Thyroid gland (tissue), 4 donors: Measurements from ENCODE around the gene VRK3. TPM values are rescaled to one million over a fixed set of nuclear protein-coding genes. Genes with fewer than 3 reads are reported as not detected.

Experiments used
- DNase-seq, 2 donors: peaks; one replicate each; pipeline ENCODE4 v3.0.0-alpha.2; 2019
- H3K27ac ChIP-seq, 3 donors: fragments of 200-600 bp; sonication (generic); 1 replicate in 2 of 3; 2 replicates in 1 of 3; pipeline ENCODE4 v1.5.1; 2016 to 2019; ENCODE audit warnings: mild to moderate bottlenecking in 1 of 3, moderate library complexity in 1 of 3
- H3K27me3 ChIP-seq: fragments of 200-600 bp; sonication (generic); one replicate; pipeline ENCODE4 v1.5.1; 2019
- H3K36me3 ChIP-seq, 2 donors: fragments of 200-600 bp; sonication (generic); one replicate each; pipeline ENCODE4 v1.5.1; 2016 to 2019
- H3K4me1 ChIP-seq, 2 donors: fragments of 200-600 bp; sonication (generic); one replicate each; pipeline ENCODE4 v1.5.1; 2017 to 2019
- H3K4me3 ChIP-seq, 3 donors: fragments of 200-600 bp; sonication (generic); replicated peaks in 1 of 3; 1 replicate in 2 of 3; 2 replicates in 1 of 3; pipeline ENCODE4 v1.5.1; 2016; ENCODE audit warnings: mild to moderate bottlenecking in 1 of 3
- H3K9me3 ChIP-seq: fragments of 200-600 bp; sonication (generic); one replicate; pipeline ENCODE4 v1.5.1; 2017
- POLR2A ChIP-seq, 2 donors: fragments of 450-650 bp; IDR thresholded peaks; one replicate each; pipeline ENCODE4 v1.6.1; 2017; ENCODE audit warnings: antibody characterized with exemption in 2 of 2, mild to moderate bottlenecking in 2 of 2, moderate library complexity in 1 of 2
- WGBS, 2 donors: methylation state at CpG; one replicate each; pipeline ENCODE4 v1.1.5; 2017; 5-methylcytosine and 5-hydroxymethylcytosine counted together
- intact Hi-C: fragments of 100-400 bp; cut with DNase I; formaldehyde crosslinking; loops from one replicate; pipeline ENCODE4 v1.15.1; 2023
- total RNA-seq, 4 donors: library from RNA; depleted of rRNA; stranded (reverse); fragments of >200 nt; gene quantifications; one replicate each; pipeline ENCODE4 v1.2.3, GENCODE V29; 2016
- TF ChIP-seq, protein P1 (sequence below), 6 experiments: fragments of 200-600 bp in 3 of 6; fragments of 450-650 bp in 3 of 6; sonication (generic) in 3 of 6; IDR thresholded peaks; one replicate each; pipeline ENCODE4 v1.5.1; 2016 to 2019; ENCODE audit warnings: antibody characterized with exemption in 6 of 6, mild to moderate bottlenecking in 2 of 6, inconsistent platforms in 1 of 6, moderate library complexity in 1 of 6

The VRK3 gene
- total RNA-seq, 4 donors from 2014 or later = 34.7 to 52.1 (median 46.8) TPM

DNA sequence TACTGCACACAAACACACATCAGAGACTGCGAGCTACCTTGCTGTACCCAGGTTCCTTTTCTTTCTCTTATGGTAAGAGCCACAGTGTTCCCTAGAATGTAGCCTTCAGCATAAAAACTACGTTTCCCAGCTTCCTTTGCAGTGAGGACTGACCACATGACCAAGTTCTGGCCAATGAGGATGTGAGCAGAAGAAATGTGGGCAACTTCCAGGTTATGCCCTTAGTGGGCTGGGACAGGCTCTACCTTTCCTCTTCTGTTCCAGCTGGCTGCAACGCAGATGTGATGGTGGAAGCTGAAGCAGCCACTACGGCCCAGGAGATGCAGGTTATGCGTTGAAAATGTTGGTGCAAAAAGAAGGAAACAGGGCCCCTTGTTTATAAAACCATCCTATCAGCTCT, 27.5 kb downstream of the VRK3 start:
- H3K27me3 ChIP-seq = no peaks in the 10 kb centered on the region
- H3K4me1 ChIP-seq = no peaks in the 10 kb centered on the region
- 78 to 81% methylated on average over 5 of the region's 5 CpGs for WGBS, 2 donors
- no peaks in the 10 kb centered on the region for H3K9me3 ChIP-seq
- no peak for DNase-seq
- TF ChIP-seq POLR2A (IDR thresholded peaks at IDR 0.05) = no peak
- TF ChIP-seq, protein P1, sequence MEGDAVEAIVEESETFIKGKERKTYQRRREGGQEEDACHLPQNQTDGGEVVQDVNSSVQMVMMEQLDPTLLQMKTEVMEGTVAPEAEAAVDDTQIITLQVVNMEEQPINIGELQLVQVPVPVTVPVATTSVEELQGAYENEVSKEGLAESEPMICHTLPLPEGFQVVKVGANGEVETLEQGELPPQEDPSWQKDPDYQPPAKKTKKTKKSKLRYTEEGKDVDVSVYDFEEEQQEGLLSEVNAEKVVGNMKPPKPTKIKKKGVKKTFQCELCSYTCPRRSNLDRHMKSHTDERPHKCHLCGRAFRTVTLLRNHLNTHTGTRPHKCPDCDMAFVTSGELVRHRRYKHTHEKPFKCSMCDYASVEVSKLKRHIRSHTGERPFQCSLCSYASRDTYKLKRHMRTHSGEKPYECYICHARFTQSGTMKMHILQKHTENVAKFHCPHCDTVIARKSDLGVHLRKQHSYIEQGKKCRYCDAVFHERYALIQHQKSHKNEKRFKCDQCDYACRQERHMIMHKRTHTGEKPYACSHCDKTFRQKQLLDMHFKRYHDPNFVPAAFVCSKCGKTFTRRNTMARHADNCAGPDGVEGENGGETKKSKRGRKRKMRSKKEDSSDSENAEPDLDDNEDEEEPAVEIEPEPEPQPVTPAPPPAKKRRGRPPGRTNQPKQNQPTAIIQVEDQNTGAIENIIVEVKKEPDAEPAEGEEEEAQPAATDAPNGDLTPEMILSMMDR (IDR thresholded peaks at IDR 0.05) = no peak
- no peak overlapping the region for H3K4me3 ChIP-seq
- H3K27ac ChIP-seq = no peak overlapping the region
- intact Hi-C loops = no loop called here
- peaks cover 37 to 66% of the 10 kb centered on the region in 2 donors for H3K36me3 ChIP-seq

DNA sequence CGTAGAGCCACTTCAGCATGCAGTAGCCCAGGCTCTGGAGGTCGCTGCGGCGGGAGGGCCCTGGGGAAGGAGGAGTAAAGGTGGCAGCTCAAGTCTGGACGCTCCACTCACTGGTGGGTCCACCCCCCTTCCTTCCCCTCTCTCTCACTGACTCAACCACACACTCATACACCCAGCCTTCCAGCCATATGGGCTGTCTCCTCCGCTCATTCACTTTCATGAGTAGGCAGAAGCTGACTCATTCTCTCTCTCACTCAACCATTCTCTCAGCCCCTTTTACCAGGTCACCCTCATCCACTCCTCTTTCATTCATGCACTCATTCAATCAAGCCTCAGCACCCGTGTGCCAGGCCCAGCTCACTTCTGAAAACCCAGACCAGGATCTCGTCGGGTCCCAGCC, 36.7 kb downstream of the VRK3 start:
- Histone ChIP-seq H3K4me1 (no peaks in the 10 kb centered on the region), H3K27me3 (no peaks in the 10 kb centered on the region), H3K36me3 (peaks cover 28 to 39% of the 10 kb centered on the region in 2 donors), H3K4me3 (no peak overlapping the region), H3K9me3 (no peaks in the 10 kb centered on the region), H3K27ac (no peak overlapping the region)
- intact Hi-C loops = no loop called here
- WGBS, 2 donors = 94 to 95% methylated on average over 9 of the region's 9 CpGs
- TF ChIP-seq POLR2A (IDR thresholded peaks at IDR 0.05) = no peak
- TF ChIP-seq, protein P1 (IDR thresholded peaks at IDR 0.05) = no peak
- no peak for DNase-seq

DNA sequence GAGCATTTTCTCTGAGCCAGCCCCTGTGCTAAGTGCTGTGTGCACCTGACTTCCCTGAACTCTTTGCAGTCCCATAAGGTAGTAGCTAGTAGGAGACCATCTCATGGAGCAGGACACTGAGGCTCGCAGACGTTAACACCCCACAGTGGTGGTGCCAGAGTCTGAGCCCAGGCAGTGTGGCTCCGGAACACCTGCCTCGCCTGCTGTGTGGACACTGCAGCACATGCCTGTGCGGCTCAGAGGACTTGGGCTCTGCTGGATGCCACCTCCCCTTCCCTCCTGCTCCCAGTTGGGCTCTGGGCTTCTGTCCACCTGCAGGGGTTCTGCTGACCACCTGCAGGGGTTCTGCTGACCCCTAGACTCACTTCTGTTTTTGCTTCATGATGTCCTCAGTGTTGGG, 37.2 kb downstream of the VRK3 start:
- whole genome bisulfite sequencing, 2 donors = 84 to 100% methylated on average over 5 of the region's 5 CpGs
- H3K36me3 ChIP-seq = peaks cover 28 to 35% of the 10 kb centered on the region in 2 donors
- H3K27ac ChIP-seq = no peak overlapping the region
- no peak for TF ChIP-seq POLR2A (IDR thresholded peaks at IDR 0.05)
- TF ChIP-seq, protein P1 (IDR thresholded peaks at IDR 0.05) = no peak
- no peaks in the 10 kb centered on the region for H3K9me3 ChIP-seq
- intact Hi-C loops = no loop called here
- no peaks in the 10 kb centered on the region for H3K27me3 ChIP-seq
- H3K4me3 ChIP-seq = no peak overlapping the region
- no peak for DNase-seq
- H3K4me1 ChIP-seq = no peaks in the 10 kb centered on the region

DNA sequence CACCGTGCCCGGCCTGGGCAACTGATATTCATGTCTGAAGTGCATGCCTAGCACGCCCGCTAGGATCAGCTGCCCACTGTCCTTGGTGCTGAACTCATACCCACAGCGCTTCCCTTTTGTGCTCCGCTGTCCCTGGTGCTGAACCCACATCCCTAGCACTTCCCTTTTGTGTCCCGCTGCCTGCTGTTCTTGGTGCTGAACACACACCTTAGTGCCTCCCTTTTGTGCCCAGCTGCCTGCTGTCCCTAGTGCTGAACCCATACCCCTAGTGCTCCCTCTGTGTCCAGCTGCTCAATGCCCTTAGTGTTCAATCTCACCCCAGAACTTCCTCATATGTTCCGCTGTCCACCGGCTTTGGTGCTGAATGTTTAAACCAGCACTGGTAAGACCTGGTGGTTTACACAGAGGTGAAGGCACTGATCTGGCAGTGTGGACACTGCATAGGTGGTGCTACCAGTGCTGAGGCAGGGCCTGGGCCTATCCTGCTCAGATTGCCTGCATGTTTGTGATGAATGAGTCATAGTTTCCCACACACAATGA, 37.9 kb downstream of the VRK3 start:
- WGBS, 2 donors = 18 to 20% methylated on average over 7 to 9 of the region's 9 CpGs

DNA sequence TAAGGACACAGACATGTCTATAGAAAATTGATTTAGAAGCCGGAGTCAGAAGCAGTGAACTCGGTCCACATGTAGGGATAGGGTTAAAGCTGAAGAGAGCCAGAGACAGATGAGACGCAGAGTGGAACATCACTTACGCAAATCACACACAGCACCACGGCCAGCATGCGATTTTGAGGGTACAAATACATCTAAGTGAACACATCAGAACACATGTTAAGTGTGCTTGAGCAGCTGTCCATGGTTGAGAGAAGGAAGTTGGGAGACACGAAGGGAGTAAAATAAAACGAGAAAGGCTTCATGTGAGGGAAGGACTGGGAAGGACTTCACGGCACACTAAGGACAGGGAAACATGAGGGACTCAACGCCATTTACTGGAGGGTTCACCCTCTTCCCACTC, 38.8 kb downstream of the VRK3 start:
- Histone ChIP-seq H3K4me3 (no peak overlapping the region), H3K27ac (no peak overlapping the region), H3K4me1 (no peaks in the 10 kb centered on the region), H3K36me3 (peaks cover 19 to 28% of the 10 kb centered on the region in 2 donors), H3K27me3 (no peaks in the 10 kb centered on the region), H3K9me3 (no peaks in the 10 kb centered on the region)
- intact Hi-C loops = no loop called here
- WGBS, 2 donors = 90 to 94% methylated on average over 10 of the region's 10 CpGs
- TF ChIP-seq POLR2A (IDR thresholded peaks at IDR 0.05) = no peak
- TF ChIP-seq, protein P1 (IDR thresholded peaks at IDR 0.05) = no peak
- DNase-seq = no peak

More for the DNA sequence above, 37.9 kb downstream of the VRK3 start:
- H3K27me3 ChIP-seq = no peaks in the 10 kb centered on the region
- H3K9me3 ChIP-seq = no peaks in the 10 kb centered on the region
- intact Hi-C loops = no loop called here
- TF ChIP-seq POLR2A (IDR thresholded peaks at IDR 0.05) = no peak
- TF ChIP-seq, protein P1 (IDR thresholded peaks at IDR 0.05) = peak in 3 of 6 experiments; percentile 17 to 42 (median 42)
- DNase-seq = peak; percentile 87 to 94
- no peaks in the 10 kb centered on the region for H3K4me1 ChIP-seq
- H3K36me3 ChIP-seq = peaks cover 27 to 28% of the 10 kb centered on the region in 2 donors
- no peak overlapping the region for H3K4me3 ChIP-seq
- H3K27ac ChIP-seq = no peak overlapping the region
